ENCODE results near the gene TMEM186. TPM values are rescaled to one million over a fixed set of nuclear protein-coding genes. Genes with fewer than 3 reads are reported as not detected.

The TMEM186 gene
- total RNA-seq, 1 experiment from 2014 or later = 12.4 TPM

Other genes starting within 250 kb of the TMEM186 start
- gene TMEM114, start 207.1 kb downstream of the TMEM186 start, total RNA-seq (2021; ENCODE audit: unreplicated experiment) = not detected
- gene METTL22, start 175.9 kb downstream of the TMEM186 start, total RNA-seq (2021; ENCODE audit: unreplicated experiment) = 31.8 TPM
- 0.77 TPM for gene ABAT, start 123.0 kb downstream of the TMEM186 start, total RNA-seq (2021; ENCODE audit: unreplicated experiment)
- 58.4 TPM for gene PMM2, start 200 bp upstream of the TMEM186 start, total RNA-seq (2021; ENCODE audit: unreplicated experiment)
- gene CARHSP1, start 71.4 kb upstream of the TMEM186 start, total RNA-seq (2021; ENCODE audit: unreplicated experiment) = 158 TPM
- gene LITAFD, start 84.7 kb upstream of the TMEM186 start, total RNA-seq (2021; ENCODE audit: unreplicated experiment) = not detected
- 125 TPM for gene USP7, start 166.3 kb upstream of the TMEM186 start, total RNA-seq (2021; ENCODE audit: unreplicated experiment)